Activated naive CD8-positive, alpha-beta T cell (primary cell): ENCODE data around the gene SNAPC4.
A peak's percentile ranks its signal among the peaks of the same experiment; 100 is the strongest.
"Not testable (repeated sequence)": the region's sequence is repeated elsewhere in the genome, so short reads cannot be mapped to it uniquely, and the experiment has no call there.

Source experiments
- H3K27ac Mint-ChIP-seq: one replicate; pipeline ENCODE4 v1.8.0; 2021; ENCODE audit warnings: mixed read lengths
- H3K27me3 Mint-ChIP-seq: one replicate; pipeline ENCODE4 v1.8.0; 2021; ENCODE audit warnings: mixed read lengths
- H3K36me3 Mint-ChIP-seq: one replicate; pipeline ENCODE4 v1.8.0; 2021; ENCODE audit warnings: mixed read lengths
- H3K4me1 Mint-ChIP-seq: one replicate; pipeline ENCODE4 v1.8.0; 2021; ENCODE audit warnings: low read depth, mixed read lengths
- H3K4me3 Mint-ChIP-seq: one replicate; pipeline ENCODE4 v1.8.0; 2021; ENCODE audit warnings: mild to moderate bottlenecking, mixed read lengths
- H3K9me3 Mint-ChIP-seq: one replicate; pipeline ENCODE4 v1.8.0; 2021; ENCODE audit warnings: low read depth, mixed read lengths

The SNAPC4 gene

DNA sequence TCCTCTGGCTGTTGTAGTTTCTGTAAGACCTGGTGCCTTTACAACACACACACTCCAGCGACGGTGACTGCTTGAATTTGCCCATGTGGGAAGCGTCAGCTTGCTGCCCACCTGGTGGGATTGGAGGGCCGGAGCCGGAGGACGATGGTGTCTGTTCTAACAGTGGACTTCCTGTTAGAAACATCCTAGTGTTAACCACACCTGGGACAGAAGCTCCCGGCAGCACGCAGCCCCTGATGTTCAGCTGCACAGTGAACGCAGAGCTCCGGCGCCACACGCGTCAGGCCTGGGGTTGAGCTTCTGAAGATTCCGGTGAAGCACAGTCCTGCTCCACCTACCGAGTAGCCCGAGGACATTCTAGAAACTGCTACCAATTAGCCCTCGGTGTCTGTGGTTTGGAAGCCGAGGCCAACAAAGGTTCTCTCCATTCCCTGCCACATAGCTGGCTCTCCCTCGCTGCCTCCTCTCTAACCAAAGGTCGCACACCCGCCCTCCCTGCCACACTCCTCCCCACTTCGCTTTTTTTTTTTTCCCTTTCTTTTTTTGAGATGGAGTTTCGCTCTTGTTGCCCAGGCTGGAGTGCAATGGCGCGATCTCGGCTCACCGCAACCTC lies 24.9 kb upstream of the SNAPC4 start:
- H3K36me3 Mint-ChIP-seq = no peaks in the 10 kb centered on the region
- H3K27ac Mint-ChIP-seq = no peak overlapping the region
- no peaks in the 10 kb centered on the region for H3K9me3 Mint-ChIP-seq
- no peaks in the 10 kb centered on the region for H3K4me1 Mint-ChIP-seq
- H3K27me3 Mint-ChIP-seq = no peaks in the 10 kb centered on the region
- H3K4me3 Mint-ChIP-seq = no peak overlapping the region

DNA sequence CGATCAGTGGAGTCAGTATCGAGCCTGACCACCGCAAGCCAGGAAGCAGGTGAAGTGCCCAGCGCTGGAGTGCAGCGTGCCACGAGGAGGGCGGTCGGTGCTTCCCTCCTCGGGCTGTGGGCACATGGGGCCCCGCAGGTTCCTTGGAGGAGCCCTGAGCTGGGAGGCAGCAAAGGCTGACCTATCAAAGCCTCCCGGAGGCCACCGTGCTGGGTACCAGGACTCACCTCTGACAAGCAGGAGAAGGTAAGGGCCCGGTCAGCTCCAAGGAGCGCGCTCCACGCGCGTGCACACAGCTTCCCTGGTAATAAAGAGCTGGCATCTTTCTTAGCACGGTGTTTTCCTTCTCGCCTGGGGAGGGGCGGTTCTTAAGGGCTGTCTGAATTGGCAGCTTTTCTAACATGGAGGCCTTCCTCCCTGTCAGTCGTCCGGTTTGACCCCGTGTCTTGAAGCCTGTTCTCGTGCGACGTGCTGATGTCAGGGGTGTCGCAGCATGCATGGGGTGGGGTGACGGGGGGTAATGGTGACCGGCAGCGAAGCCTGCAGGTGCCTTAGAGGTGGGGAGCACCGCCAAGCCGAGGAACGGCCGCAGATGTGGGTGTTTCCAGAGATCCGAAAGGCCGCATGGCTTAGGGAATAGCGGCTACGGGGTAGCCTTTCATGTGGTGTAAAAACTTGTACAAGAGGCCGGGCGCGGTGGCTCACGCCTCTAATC lies 23.6 kb upstream of the SNAPC4 start:
- Mint-ChIP-seq H3K36me3 (no peaks in the 10 kb centered on the region), H3K27ac (no peak overlapping the region), H3K27me3 (no peaks in the 10 kb centered on the region), H3K4me3 (no peak overlapping the region), H3K9me3 (no peaks in the 10 kb centered on the region), H3K4me1 (no peaks in the 10 kb centered on the region)

DNA sequence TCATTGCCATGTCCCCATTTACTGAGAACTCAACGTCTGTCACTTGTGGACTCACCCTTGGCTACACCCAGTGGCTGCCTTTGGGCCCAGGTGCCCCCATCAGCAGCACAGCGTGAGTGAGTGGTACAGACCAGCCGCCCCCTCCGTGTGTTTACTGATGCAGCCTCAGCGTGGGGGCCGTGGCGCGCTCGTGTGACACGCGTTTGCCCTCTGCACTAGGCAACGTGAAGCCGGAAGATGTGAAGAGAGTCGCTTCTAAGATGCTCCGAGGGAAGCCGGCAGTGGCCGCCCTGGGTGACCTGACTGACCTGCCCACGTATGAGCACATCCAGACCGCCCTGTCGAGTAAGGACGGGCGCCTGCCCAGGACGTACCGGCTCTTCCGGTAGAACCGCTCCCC lies 22.9 kb upstream of the SNAPC4 start:
- Mint-ChIP-seq H3K27me3 (no peaks in the 10 kb centered on the region), H3K36me3 (no peaks in the 10 kb centered on the region), H3K9me3 (no peaks in the 10 kb centered on the region), H3K4me3 (no peak overlapping the region), H3K4me1 (no peaks in the 10 kb centered on the region), H3K27ac (no peak overlapping the region)

DNA sequence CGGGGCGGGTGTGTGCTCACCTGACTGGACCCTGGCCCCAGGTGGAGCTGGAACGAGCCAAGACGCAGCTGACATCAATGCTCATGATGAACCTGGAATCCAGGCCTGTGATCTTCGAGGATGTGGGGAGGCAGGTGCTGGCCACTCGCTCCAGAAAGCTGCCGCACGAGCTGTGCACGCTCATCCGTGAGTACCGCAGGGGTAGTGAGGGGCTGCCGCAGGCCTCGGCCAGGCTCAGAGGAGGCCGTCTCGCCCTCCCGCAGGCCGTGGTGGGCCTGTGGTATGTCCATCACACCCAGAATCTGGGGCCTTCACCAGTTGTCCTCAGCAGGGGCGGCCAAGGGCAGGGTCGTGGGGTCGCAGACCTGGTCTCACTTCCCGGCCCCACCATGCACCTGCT lies 21.8 kb upstream of the SNAPC4 start:
- Mint-ChIP-seq H3K36me3 (peaks cover 3% of the 10 kb centered on the region), H3K9me3 (no peaks in the 10 kb centered on the region), H3K27ac (no peak overlapping the region), H3K4me3 (no peak overlapping the region), H3K27me3 (no peaks in the 10 kb centered on the region), H3K4me1 (no peaks in the 10 kb centered on the region)

DNA sequence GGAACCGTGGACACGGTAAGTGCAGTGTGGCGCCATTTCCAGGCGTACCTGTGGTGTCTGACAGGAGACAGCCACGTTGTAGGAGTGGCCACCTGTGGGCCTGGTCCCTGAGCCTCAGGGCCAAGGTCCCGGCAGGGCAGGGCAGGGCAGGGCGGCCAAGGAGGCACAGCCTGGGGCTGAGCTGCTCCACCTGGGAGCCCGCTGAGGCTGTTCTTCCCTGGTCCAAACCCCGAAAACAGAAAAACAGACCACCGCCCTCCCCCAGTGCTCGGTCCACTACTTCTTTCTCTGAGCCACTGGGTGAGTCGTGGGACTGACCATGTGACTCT lies 19.1 kb upstream of the SNAPC4 start:
- Mint-ChIP-seq H3K4me1 (no peaks in the 10 kb centered on the region), H3K27me3 (no peaks in the 10 kb centered on the region), H3K4me3 (no peak overlapping the region), H3K36me3 (peaks cover 3% of the 10 kb centered on the region), H3K9me3 (no peaks in the 10 kb centered on the region), H3K27ac (no peak overlapping the region)

DNA sequence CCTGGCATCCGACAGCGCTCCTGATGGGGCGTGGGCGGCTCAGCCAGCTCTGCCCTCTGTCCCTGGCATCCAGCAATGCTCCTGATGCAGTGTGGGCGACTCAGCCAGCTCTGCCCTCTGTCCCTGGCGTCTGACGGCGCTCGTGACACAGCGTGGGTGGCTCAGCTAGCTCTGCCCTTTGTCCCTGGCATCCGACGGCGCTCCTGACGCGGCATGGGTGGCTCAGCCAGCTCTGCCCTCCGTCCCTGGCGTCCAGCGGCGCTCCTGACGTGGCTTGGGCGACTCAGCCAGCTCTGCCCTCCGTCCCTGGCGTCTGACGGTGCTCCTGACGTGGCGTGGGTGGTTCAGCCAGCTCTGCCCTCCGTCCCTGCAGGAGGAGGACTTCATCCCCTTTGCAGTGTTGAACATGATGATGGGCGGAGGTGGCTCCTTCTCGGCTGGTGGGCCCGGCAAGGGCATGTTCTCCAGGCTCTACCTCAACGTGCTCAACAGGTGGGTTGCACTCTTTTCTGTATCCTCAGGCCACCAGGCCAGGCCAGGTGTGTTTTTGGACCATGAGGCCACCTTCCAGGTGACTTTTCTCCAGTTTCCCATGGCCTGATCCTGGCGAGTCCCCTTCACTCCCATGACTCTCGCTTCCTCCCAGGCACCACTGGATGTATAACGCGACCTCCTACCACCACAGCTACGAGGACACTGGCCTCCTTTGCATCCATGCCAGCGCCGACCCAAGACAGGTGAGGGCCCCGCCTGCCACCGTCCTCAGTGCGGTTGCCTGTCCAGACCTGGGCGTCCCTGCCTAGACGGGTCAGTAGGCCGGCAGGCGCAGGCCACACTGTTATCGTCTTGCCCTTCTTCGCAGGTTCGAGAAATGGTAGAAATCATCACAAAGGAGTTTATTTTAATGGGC lies 18.5 kb upstream of the SNAPC4 start:
- no peak overlapping the region for H3K4me3 Mint-ChIP-seq
- H3K27me3 Mint-ChIP-seq = no peaks in the 10 kb centered on the region
- H3K36me3 Mint-ChIP-seq = peaks cover 3% of the 10 kb centered on the region
- H3K9me3 Mint-ChIP-seq = no peaks in the 10 kb centered on the region
- H3K27ac Mint-ChIP-seq = no peak overlapping the region
- H3K4me1 Mint-ChIP-seq = peaks cover 3% of the 10 kb centered on the region

DNA sequence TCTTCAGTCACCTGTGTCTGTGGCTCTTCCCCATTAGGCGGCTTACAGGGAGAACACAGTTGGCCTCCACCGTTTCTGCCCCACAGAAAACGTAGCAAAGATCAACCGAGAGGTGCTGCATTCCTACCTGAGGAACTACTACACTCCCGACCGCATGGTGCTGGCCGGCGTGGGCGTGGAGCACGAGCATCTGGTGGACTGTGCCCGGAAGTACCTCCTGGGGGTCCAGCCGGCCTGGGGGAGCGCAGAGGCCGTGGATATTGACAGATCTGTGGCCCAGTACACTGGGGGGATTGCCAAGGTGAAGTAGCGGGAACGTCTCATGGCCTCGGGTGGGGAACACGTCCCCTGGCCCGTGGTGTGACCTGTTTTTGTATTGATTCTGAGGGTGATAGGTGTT lies 16.9 kb upstream of the SNAPC4 start:
- no peak overlapping the region for H3K4me3 Mint-ChIP-seq
- peaks cover 7% of the 10 kb centered on the region for H3K36me3 Mint-ChIP-seq
- peaks cover 11% of the 10 kb centered on the region for H3K4me1 Mint-ChIP-seq
- H3K27me3 Mint-ChIP-seq = no peaks in the 10 kb centered on the region
- no peak overlapping the region for H3K27ac Mint-ChIP-seq
- H3K9me3 Mint-ChIP-seq = no peaks in the 10 kb centered on the region

DNA sequence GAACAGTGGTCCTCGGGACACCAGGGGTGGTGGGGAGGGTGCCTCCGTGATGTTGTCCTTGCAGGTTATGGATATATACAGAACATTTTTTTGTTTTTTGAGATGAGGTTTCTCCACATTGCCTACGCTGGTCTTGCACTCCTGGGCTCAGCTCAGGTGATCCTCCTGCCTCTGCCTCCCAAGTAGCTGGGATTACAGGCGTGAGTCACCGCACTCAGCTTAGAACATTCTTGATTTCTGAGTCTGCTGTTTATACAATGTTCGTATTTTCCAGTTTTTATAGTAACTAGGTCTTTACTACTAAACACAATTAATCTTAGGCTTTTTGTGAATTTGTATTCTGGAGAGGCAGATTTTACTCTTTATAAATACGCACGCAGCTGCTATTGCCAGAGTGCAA lies 16.5 kb upstream of the SNAPC4 start:
- Mint-ChIP-seq H3K36me3 (peaks cover 8% of the 10 kb centered on the region), H3K27ac (no peak overlapping the region), H3K27me3 (no peaks in the 10 kb centered on the region), H3K4me3 (no peak overlapping the region), H3K9me3 (no peaks in the 10 kb centered on the region), H3K4me1 (peaks cover 14% of the 10 kb centered on the region)

DNA sequence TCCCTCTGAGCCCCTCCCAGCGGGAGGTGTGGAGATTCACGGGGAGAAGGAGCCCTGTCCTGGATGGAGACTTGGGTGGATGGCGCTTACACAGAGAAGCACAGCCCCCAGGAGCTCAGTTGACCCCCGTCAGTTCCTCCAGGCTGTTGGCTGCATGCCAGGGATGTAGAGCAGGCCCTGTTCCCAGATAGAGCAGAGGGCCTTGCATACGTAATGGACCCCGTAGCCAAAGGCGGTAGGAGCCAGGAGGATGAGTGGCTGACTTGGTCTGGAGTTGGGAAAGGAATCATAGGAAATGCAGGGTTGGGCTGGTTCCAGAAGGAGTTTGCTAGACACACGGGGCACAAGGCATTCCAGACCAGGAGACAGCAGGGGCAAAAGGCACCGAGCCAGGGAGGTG lies 13.0 kb upstream of the SNAPC4 start:
- Mint-ChIP-seq H3K4me1 (peaks cover 35% of the 10 kb centered on the region), H3K4me3 (peak overlapping the region; percentile 7), H3K9me3 (no peaks in the 10 kb centered on the region), H3K27me3 (no peaks in the 10 kb centered on the region), H3K36me3 (peaks cover 12% of the 10 kb centered on the region), H3K27ac (no peak overlapping the region)

DNA sequence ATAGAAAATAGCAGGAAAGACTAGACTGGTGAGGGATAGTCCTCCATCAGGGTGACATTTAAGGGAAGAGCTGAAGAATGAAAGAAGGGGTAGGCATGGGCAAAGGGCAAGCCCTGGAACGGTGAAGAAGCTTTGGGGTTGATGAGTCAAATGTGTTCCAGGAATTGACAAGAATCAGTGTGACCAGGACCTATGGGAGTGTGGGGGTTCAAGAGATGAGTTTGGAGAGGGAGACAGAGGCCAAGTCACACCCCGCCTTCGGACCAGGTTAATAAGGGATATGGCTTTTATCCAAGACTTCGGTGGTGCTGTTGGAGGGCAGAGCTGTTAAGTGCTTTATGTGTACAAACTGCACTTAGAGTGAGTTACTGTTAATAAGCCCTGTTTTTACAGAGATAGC lies 11.4 kb upstream of the SNAPC4 start:
- peak overlapping the region; percentile 97 for H3K4me3 Mint-ChIP-seq
- no peaks in the 10 kb centered on the region for H3K9me3 Mint-ChIP-seq
- H3K36me3 Mint-ChIP-seq = peaks cover 13% of the 10 kb centered on the region
- no peaks in the 10 kb centered on the region for H3K27me3 Mint-ChIP-seq
- H3K4me1 Mint-ChIP-seq = peaks cover 41% of the 10 kb centered on the region
- H3K27ac Mint-ChIP-seq = peak overlapping the region; percentile 90

DNA sequence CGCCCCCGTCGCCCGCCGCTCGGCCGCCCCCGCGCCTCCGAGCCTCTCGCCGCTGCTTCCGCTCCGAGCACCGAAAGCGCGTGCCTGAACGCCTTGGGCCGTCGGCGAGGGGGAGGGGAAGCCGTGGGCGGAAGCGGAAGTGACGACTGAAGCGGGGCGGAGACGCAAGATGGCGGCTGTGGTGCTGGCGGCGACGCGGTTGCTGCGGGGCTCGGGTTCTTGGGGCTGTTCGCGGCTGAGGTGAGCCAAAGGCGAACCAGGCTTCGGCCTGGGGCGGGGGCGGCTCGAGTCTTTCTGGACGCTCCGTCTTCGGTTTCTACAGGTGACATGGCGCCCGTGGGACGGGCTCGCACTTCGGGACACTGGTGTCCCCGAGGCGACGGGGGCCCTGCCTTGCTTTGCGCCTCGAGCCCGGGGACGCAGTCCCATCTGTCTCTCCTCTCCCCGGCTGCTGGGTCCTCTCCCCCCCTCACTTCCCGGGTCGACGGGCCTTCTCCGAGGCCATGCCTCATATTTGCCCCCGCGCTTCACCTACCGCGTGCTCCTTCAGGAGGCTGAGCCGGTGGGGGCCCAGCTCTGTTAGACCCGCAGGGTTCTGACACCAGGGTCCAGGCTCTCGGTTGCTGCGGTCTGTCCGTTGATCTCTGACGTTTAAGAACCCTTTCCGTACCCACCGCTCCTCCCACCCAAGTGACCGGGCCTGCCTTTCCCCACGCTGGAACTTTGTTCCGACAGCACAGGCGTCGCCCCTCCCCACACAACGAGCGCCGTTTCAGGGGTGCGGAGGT lies 10.7 kb upstream of the SNAPC4 start, which contains the start of the genes ENTR1 and PMPCA:
TSS of gene ENTR1 (minus strand) at position 115 of the 788 bp plus-strand sequence. CDS start 217 bp downstream, outside the sequence.
TSS of gene PMPCA (plus strand) at position 159 of the 788 bp plus-strand sequence. CDS start at position 170, 11 bp downstream.
- Mint-ChIP-seq H3K27me3 (no peaks in the 10 kb centered on the region), H3K4me3 (peak within 1 kb of the TSS; percentile 97), H3K27ac (peak within 1 kb of the TSS; percentile 96), H3K4me1 (peaks cover 44% of the 10 kb centered on the region), H3K36me3 (peaks cover 13% of the 10 kb centered on the region), H3K9me3 (no peaks in the 10 kb centered on the region)

DNA sequence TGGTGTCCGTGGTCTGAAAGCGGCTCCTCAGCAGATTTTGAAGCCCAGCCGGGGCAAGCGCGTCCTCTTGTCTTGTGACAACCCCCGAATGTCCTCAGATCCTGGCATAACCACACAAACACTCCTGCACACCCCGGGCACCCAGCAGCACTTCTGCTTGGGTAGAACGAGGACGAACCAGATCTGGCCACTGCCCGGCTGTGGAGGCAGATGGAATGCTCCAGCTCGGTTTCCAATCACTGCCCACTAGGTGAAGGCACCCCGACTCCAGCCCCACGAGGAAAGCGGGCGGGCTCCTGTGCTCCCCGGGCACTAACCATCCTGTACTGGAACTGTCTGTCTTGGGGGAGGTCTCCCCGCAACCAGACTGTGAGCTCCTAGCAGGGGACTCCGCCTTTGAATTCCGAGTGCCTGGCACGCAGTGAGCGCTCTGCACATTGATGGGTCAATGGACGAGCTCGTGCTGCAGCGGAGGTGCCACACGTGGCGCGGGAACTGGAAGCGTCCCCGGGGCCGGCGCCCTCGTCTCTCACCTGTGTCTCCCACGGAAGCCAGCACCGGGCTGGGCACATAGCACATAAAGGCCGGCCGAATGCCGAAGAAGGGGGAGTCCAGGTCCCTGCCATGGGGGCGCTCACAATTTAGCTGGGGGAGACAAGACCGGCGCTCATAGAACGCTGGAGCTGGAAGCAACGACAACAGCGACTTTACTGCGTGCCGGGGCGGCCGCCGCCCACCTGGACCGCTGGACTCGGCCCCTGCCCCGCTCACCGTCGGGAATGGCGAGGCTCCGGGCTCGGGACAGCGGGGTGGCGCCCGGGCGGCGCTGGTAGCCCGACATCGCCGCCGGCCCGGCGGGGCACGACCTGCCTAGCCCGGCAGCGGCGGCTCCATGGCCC lies 9.8 kb upstream of the SNAPC4 start:
- H3K9me3 Mint-ChIP-seq = no peaks in the 10 kb centered on the region
- H3K27me3 Mint-ChIP-seq = no peaks in the 10 kb centered on the region
- peak overlapping the region; percentile 91 for H3K4me3 Mint-ChIP-seq
- H3K27ac Mint-ChIP-seq = peak overlapping the region; percentile 96
- peaks cover 53% of the 10 kb centered on the region for H3K4me1 Mint-ChIP-seq
- peaks cover 14% of the 10 kb centered on the region for H3K36me3 Mint-ChIP-seq

DNA sequence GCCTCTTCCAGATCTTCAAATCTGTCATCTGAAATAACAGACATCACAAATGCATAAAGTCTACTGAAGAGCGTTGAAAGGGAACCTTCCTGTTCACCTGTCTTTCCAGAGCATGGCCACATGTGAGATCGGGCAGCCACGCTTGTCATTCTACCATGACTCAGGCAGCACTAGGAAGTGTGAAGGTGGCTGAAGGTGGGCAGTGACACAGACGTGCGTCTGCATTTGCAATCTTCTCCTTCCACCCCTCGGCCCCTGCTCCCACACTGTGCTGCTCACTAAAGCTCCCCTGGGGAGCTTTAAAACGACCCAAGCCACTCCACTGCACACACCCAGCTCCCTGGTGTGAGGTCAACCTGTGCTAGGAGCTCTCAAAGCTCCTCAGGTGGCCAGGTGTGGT lies 7.9 kb upstream of the SNAPC4 start:
- peaks cover 14% of the 10 kb centered on the region for H3K36me3 Mint-ChIP-seq
- no peaks in the 10 kb centered on the region for H3K9me3 Mint-ChIP-seq
- peak overlapping the region; percentile 42 for H3K4me3 Mint-ChIP-seq
- peak overlapping the region; percentile 24 for H3K27ac Mint-ChIP-seq
- no peaks in the 10 kb centered on the region for H3K27me3 Mint-ChIP-seq
- peaks cover 64% of the 10 kb centered on the region for H3K4me1 Mint-ChIP-seq

DNA sequence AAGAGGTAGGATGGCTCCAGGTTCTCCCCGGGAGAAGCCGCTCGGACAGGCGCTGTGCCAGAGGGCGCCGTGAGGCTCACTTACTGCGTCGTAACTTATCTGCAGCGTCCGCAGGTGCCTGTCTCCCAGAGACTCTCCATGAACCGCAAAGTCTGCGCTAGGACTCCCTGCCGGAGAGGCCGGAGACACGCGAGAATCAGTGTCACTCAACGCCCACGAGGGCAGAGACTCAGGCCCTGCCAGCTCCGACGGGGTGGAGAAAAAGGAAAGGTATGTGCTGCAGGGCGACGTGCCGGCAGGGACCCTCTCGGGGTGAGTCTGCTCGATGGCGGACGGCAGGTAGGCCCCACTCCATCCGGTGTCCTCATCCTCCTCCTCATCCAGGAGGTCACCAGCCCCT lies 7.1 kb upstream of the SNAPC4 start:
- H3K27ac Mint-ChIP-seq, H3K4me3 Mint-ChIP-seq, H3K27me3 Mint-ChIP-seq, H3K9me3 Mint-ChIP-seq: not testable (repeated sequence)
- Mint-ChIP-seq H3K36me3 (peaks cover 12% of the 10 kb centered on the region), H3K4me1 (peaks cover 65% of the 10 kb centered on the region)
